Stimulated activated CD8-positive, alpha-beta memory T cell treated with anti-CD3 and anti-CD28 coated beads, Interleukin-4, amount 100 ng/mL, for 48 hours (primary cell): Measurements from ENCODE around the gene ARID1A.
A peak's percentile ranks its signal among the peaks of the same experiment; 100 is the strongest.
"Not testable (repeated sequence)": the region's sequence is repeated elsewhere in the genome, so short reads cannot be mapped to it uniquely, and the experiment has no call there.

ENCODE experiments used
- DNase-seq: peaks from one replicate; pipeline ENCODE4 v3.0.0-alpha.2; 2020

Gene ARID1A

DNA sequence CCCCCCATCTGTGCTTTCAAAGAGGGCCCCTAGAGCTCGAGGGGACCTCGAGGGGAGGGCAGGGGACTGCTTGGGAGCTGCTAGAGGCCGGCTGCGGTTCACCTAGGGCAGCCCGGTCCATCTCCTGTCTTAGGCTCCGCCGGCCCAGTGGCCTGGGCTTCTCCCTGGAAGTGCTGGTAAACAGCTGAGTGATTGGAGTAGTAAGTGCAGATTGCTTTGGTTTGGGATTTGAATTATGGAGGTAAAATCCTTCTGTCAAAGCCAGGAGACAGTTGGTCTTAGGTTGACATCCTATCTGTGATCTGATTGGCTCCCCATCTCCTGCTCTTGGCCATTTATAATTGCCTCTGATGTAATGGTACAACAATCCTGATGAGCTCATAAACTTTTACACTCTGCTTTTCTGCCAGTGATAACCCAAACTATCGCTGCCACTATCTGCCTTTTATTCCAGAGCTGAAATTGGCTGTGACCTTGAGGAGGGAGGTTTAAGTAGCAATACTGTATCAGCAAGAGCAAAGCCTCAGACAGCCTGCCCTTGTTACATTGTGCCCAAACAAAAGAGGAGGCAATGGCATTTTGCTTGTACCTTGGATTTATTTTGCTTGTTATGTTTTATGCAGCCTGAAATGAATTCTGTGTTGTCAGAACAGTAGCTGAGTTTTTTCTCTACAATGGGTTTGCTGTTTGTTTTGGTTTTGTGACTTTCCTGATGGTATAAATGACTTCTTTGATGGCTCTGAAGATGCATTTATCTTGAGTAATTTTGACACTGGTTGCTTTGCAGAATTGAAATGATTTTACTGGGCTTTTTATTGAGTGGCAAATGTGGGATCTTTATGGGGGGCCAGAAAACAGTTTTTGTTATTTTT, 2.4 kb downstream of the ARID1A start:
- no peak for DNase-seq

DNA sequence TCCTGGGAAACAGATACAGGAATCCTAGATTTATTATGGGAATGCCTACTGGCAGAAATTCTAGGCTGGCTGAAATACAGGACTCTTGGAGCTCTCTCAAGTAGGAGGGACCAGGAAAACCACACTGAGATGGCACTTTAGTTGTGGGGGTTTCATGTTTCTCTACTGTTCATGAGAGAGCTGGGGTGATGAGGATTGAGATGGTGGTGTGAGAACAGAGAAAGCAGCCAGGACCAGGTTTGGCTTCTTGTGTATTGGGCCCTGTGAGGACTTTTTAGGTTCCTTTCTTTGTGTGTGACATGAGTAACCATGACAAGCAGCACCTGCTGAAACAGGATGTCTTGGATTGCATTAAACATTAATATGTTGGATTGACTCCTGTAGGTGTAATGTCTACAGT, 4.9 kb downstream of the ARID1A start:
- DNase-seq: peak; percentile 28

DNA sequence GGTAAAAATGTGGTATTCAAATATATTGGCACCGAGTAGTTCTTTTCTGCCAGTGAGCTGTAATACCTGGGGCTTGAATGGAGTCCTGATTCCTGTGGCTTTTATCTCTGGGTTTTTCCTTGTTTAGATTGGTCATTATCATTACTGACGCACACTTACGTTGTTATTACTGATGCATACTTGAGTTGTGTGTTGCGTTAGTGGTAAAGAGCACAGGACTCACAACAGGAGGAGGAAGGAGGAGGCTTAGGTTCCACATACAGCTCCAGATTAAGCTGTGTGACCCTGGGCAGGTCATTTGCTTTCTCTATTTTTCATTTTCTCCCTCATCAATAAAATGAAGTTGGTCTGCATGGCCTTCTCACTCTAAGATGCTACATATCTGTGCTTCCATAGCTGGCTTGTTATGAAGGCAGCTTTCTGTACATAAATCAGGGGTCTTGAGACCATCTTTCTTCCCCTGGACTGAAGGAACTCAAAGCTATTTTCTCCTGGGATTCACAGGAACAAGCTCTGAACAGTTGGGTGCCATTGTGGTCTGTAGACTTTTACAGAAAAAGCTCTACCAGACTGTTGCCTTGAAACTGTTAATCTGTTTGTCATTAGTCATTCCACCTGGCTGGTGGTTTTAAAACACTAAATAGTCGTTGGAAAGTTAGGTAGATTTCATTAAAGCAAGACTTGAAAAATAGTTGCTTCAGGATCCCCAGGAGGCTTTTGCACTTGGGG, 5.6 kb downstream of the ARID1A start:
- no peak for DNase-seq

DNA sequence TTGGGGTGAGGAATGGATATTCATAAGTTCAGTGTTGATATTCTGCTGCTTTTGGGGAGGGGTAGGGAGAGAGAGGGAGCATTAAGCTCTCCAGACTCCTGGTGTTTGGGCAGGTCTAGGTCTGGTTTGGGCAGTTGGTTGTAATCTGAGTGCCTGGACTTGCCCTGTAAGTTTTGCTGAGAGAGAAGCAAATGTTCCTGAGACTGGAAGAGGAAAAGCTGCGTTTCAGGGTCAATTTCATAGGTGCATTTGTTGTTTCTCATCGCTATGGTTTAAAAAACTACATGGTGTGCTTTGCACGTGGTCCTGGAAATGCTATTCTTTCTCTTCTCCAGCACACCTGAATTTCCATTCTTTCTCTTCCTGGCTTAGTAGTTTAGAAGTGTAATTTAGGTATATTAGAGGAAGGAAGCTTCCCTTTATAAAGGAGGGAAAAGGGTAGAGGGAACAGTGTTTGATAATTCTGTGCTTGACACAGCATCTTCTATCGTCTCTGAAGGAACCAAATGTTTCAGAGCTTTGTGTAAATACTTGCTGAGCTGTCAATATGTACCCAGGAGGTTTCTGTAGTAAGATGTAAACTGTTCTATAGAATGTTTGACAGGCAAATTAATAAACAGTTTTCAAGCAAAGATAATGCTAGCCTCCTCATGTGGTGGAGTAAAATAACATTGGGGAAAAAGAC, 6.3 kb downstream of the ARID1A start:
- DNase-seq: peak; percentile 19

- DNase-seq: peak; percentile 45
Observed at GRCh38 chr1:26702680-26703038, 6.8 kb downstream of the ARID1A start.

DNA sequence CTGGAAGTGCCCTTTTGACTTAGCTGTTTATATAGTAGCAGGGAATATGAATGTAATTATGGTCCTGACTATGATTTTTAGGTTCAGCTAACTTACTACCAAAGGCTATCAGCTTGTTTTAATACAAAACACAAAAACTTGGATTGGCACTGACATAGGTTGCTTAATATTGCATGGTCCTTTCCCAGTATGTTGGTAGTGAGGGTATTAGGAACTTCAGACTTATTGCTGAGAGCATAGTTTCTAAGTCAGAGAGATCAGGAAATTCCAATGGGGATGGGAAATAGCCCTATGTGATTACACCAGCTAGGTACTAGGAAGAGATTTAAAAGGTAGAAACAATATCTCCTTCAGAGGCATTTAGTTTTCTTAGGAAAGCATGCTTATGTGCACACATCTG, 7.7 kb downstream of the ARID1A start:
- DNase-seq: no peak

- peak; percentile 12 for DNase-seq
Observed at GRCh38 chr1:26704629-26705028, 8.8 kb downstream of the ARID1A start.

- DNase-seq: peak; percentile 13
Observed at GRCh38 chr1:26705227-26705626, 9.4 kb downstream of the ARID1A start.

DNA sequence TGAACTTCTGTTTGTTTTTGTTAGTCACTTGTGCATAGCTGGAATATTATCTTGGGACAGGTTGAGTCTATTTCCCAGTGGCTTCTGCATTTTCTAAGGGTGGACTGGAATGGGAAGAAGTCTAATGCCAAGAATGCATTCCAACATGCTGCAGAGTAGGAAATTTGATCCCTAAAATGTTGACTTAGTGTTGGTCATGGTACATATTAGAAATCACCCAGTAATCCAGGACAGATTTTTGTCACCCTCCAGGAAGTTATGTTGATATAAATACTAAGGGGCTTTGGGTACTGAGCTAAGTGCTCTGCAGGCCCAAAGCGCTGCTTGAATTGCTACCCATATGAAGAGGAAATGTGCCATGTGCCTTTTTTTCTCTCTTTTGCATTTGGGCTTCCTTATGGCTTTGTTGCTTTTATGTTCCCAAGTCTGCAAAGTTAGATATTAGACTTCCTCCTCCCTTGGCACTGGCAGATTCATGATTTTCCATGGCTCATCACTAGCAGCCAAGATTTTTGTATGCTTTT, 10.0 kb downstream of the ARID1A start:
- DNase-seq: no peak

DNA sequence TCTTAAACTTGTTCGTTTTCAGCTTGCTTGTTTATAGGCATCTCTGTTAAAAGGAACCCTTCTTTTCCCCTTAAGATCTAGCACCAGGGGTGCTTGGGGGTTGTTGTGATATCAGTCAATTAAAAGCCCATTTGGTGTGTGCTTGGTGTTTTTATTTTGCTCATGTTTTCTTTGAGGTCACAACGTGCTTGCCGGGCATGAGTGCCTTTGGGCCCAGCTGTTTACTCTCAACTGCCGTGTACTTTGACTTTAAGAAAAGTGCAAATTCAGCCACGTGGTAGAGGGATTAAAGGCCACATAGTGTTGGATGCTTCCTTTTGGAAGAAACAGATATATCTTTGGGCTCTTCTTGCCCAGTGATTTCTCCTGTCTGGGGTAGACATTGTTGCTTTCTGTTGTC, 10.5 kb downstream of the ARID1A start:
- peak; percentile 22 for DNase-seq

GRCh38 chr1:26710811-26711210, 15.0 kb downstream of the ARID1A start:
- DNase-seq: no peak

GRCh38 chr1:26711777-26712176, 16.0 kb downstream of the ARID1A start:
- DNase-seq: no peak

GRCh38 chr1:26717017-26717491, 21.2 kb downstream of the ARID1A start:
- DNase-seq: no peak

GRCh38 chr1:26719205-26719604, 23.4 kb downstream of the ARID1A start:
- no peak for DNase-seq

DNA sequence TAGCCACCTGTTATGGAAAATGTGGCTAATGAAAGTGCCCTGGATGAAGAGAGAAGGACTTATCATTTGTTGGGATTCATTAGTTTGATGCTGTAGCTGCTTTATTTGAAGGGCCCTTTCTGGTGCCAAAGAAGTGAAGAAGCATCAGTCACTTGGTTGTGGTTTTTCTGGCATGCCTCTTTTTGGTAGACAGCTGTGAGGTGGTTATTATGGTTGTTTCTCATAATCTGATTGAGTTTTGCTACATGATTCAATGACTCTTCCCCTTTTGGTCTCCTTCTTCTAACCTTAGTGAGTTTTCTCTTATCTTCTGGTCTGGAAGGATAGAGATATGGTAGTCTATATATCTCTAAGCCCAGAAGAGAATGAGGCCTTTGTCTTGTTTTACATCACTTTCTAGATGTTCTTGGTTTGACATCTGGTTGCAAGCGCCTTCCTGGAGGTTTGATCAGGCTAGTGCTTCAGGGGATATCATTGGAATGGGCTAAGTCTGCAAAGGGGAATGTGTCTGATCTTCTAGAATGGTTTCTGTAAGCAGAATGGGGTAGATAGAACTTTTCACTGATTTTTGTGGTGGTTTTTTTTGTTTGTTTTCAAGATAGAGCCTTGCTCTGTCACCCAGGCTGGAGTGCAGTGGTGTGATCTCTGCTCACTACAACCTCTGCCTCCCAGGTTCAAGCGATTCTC, 26.0 kb downstream of the ARID1A start:
- DNase-seq: no peak

GRCh38 chr1:26723013-26723991, 27.5 kb downstream of the ARID1A start:
- DNase-seq: peak; percentile 53

GRCh38 chr1:26724118-26724517, 28.3 kb downstream of the ARID1A start:
- no peak for DNase-seq

- no peak for DNase-seq
Observed at GRCh38 chr1:26724926-26725325, 29.1 kb downstream of the ARID1A start.

DNA sequence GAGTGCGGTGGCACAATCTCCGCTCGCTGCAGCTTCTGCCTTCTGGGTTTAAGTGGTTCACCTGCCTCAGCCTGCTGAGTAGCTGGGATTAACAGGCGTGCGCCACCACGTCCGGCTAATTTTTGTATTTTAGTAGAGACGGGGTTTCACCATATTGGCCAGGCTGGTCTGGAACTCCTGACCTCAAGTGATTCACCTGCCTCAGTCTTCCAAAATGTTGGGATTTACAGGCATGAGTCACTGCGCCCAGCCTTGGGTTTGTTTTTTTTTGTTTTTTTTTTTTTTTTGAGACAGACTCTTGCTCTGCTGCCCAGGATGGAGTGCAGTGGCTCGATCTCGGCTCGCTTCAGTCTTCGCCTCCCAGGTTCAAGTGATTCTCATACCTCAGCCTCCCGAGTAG, 30.1 kb downstream of the ARID1A start:
- DNase-seq: not testable (repeated sequence)

DNA sequence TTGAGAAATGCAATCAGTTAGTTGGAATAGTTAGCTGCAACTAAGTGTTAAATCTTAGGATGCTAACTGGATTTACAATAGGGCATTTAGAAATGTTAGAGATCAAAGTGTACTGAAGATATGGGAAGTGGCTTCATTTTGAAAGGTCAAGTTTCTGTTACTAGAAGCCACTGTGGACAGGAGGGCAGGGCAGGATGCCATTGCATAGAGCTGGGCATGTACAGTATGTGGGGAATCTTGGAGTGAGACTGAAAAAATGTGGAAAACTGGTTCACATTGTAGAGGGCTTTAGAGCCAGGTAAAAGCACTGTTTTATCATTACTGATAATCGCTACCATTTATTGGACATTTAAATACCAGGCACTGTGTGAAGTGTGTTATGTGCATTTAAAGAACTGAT, 31.0 kb downstream of the ARID1A start:
- DNase-seq: no peak

DNA sequence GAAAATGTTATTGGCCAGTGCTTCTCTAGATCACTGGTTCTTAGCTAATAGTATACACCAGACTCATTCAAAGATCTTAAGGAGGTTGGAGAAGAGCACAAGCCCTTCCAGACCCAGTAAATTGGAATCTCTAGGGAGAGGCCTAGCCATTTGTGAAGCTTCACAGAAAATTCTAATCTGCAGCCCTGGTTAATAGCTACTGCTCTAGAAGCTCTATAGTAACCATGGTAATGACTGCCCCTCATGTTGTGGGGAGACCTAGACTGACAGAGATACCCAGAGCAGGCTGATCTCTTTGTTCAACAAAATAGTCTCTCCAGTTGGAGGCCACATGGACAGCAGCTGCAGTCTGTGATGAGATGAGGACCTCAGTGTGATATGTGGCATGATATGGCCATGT, 31.7 kb downstream of the ARID1A start:
- no peak for DNase-seq
